ENCODE results near the gene ARHGEF37.
"Not testable (repeated sequence)": the region's sequence is repeated elsewhere in the genome, so short reads cannot be mapped to it uniquely, and the experiment has no call there.

Gene ARHGEF37

GRCh38 chr5:149647334-149647733 is 66.0 kb downstream of the ARHGEF37 start:
- no peak for DNase-seq (ENCODE audit: low read depth, low spot score)

GRCh38 chr5:149648464-149649393 is 67.4 kb downstream of the ARHGEF37 start:
- not testable (repeated sequence) for DNase-seq (ENCODE audit: low read depth, low spot score)

- not testable (repeated sequence) for DNase-seq (ENCODE audit: low read depth, low spot score)
Measured at GRCh38 chr5:149649730-149650129, 68.4 kb downstream of the ARHGEF37 start.

GRCh38 chr5:149651686-149652085 is 70.4 kb downstream of the ARHGEF37 start:
- DNase-seq (ENCODE audit: low read depth, low spot score), result no peak

- DNase-seq (ENCODE audit: low read depth, low spot score), result no peak
Measured at GRCh38 chr5:149652697-149653096, 71.4 kb downstream of the ARHGEF37 start.

GRCh38 chr5:149654231-149654630 is 72.9 kb downstream of the ARHGEF37 start:
- DNase-seq (ENCODE audit: low read depth, low spot score), result no peak

GRCh38 chr5:149654883-149655505 is 73.7 kb downstream of the ARHGEF37 start:
- DNase-seq (ENCODE audit: low read depth, low spot score), result no peak

GRCh38 chr5:149656576-149657182 is 75.4 kb downstream of the ARHGEF37 start:
- DNase-seq (ENCODE audit: low read depth, low spot score), result no peak

GRCh38 chr5:149657324-149657723 is 76.0 kb downstream of the ARHGEF37 start:
- no peak for DNase-seq (ENCODE audit: low read depth, low spot score)

GRCh38 chr5:149658299-149658698 is 77.0 kb downstream of the ARHGEF37 start:
- DNase-seq (ENCODE audit: low read depth, low spot score), result no peak

- DNase-seq (ENCODE audit: low read depth, low spot score), result no peak
Measured at GRCh38 chr5:149664083-149664482, 82.8 kb downstream of the ARHGEF37 start.

- DNase-seq (ENCODE audit: low read depth, low spot score), result no peak
Measured at GRCh38 chr5:149664666-149665415, 83.5 kb downstream of the ARHGEF37 start.

GRCh38 chr5:149665416-149666175 is 84.3 kb downstream of the ARHGEF37 start:
- no peak for DNase-seq (ENCODE audit: low read depth, low spot score)

GRCh38 chr5:149666212-149666852 is 85.0 kb downstream of the ARHGEF37 start:
- DNase-seq (ENCODE audit: low read depth, low spot score), result peak; percentile 26

- no peak for DNase-seq (ENCODE audit: low read depth, low spot score)
Measured at GRCh38 chr5:149667084-149667828, 86.0 kb downstream of the ARHGEF37 start.

GRCh38 chr5:149667829-149668330 is 86.6 kb downstream of the ARHGEF37 start:
- DNase-seq (ENCODE audit: low read depth, low spot score), result no peak

GRCh38 chr5:149669273-149669672 is 88.0 kb downstream of the ARHGEF37 start:
- not testable (repeated sequence) for DNase-seq (ENCODE audit: low read depth, low spot score)

GRCh38 chr5:149671544-149671943 is 90.2 kb downstream of the ARHGEF37 start:
- DNase-seq (ENCODE audit: low read depth, low spot score), result no peak

GRCh38 chr5:149672701-149673476 is 91.6 kb downstream of the ARHGEF37 start:
- no peak for DNase-seq (ENCODE audit: low read depth, low spot score)
